GM13977 (cell line): ENCODE results near the gene EVL.

Experiments used
- DNase-seq: peaks from one replicate; pipeline ENCODE4 v3.0.0; 2012; ENCODE audit warnings: low spot score
- in situ Hi-C: fragments of 300-500 bp; cut with MboI; formaldehyde crosslinking; loops from one replicate; pipeline ENCODE4 v1.12.0; 2022; ENCODE audit warnings: low sequenced_read_pairs, low pct_unique_long_range_greater_than_20kb, mixed read lengths, inconsistent platforms; ENCODE audit not compliant: unreplicated experiment
- TF ChIP-seq, protein P1 (sequence below): IDR thresholded peaks from 2 replicates; pipeline ENCODE4 v1.5.1; 2012; ENCODE audit warnings: mild to moderate bottlenecking, control low read depth; ENCODE audit not compliant: insufficient read depth; ENCODE audit errors: extremely low read depth, missing control alignments

Gene EVL

DNA sequence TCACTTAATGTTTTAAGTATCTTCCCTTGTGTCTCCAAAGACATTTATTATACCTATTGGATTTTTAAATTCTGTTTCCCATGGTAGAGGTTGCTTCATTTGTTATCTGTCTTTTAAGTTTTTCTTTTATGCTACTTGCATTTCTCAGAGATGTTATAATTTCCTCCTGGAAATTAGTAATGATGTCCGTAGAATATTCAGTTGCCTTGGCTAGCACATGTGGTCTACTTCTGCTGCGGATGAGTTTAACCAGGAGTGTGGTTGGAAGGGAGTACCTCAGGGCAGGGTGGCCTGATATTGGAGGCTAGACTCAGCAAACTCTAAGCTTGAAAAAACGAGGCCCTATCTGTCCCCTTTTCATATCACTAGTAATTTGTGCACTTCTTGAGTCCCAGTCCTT is 8.8 kb upstream of the EVL start:
- no peak for DNase-seq
- in situ Hi-C loops = no loop called here

DNA sequence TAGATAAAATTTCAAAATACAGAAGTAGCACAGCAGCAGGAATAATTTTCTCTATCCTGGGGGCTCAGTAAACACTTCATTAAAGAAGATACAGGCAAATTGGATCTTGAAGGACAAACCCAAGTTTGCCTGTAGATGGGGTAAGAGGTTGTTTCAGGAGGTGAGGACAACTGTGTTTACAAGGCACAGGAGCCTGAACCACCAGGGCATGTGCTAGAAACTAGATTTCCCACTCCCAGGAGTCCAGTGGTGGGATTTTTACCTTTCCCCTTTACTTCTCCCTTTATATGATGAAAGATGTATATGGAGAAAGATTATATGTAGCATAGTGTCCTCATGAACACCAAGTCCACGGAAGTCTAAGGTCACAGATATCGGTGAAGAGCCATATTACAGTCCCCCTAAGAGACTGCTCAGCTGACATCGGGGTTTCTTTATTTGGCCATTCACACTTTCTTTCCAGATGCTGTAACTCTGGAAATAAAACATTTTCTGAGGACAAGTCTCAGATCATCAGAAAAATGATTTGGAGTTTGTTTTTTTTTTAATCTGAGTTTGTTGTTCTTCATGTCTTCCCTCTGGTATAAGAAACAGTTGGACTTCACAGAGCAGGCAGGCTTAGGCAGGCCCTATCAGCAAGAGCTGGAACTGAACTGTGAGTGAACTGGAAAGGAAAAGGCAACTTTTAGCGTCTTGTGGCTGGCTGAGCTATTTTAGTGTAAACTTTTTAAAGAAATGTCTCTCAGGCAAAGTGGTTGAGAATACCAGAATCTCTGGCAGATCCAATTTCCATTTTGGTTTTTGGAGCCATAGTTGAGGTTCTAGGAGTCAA is 8.0 kb upstream of the EVL start:
- TF ChIP-seq, protein P1, sequence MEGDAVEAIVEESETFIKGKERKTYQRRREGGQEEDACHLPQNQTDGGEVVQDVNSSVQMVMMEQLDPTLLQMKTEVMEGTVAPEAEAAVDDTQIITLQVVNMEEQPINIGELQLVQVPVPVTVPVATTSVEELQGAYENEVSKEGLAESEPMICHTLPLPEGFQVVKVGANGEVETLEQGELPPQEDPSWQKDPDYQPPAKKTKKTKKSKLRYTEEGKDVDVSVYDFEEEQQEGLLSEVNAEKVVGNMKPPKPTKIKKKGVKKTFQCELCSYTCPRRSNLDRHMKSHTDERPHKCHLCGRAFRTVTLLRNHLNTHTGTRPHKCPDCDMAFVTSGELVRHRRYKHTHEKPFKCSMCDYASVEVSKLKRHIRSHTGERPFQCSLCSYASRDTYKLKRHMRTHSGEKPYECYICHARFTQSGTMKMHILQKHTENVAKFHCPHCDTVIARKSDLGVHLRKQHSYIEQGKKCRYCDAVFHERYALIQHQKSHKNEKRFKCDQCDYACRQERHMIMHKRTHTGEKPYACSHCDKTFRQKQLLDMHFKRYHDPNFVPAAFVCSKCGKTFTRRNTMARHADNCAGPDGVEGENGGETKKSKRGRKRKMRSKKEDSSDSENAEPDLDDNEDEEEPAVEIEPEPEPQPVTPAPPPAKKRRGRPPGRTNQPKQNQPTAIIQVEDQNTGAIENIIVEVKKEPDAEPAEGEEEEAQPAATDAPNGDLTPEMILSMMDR = peak; percentile 62
- in situ Hi-C loops = no loop called here
- DNase-seq = peak; percentile 69

More for the DNA sequence above, 8.8 kb upstream of the EVL start:
- TF ChIP-seq, protein P1 = no peak

DNA sequence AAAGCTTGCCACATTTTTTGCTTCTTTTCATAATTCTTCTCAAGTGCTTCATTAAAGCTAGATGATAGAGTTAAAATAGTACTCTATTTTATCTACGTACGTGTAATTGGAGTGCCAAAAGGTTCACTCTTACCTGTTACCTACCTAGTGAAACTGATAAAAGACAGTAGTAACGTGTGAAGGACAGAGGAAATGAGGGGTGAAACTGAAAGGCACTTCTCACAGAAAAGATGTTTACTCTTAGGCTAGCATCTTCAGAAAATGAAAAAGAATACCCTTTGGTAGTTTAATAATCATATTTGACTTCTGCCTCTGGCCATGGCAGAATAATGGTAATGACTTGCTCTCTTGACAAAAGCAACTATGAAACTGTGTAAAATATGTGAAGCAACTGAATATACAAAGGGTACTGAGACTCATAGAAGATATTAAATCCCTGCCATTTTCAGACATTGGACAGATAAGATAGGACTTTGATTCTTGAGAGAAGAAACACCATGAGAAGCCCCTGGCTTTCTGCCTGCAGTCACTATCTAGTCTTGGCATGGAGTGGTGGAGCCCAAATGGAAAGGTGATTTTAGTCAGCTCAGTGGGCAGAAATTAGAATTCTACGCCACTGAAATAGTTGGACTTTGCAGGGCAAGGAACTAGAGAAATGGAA is 6.3 kb upstream of the EVL start:
- DNase-seq = peak; percentile 60
- TF ChIP-seq, protein P1 = no peak
- in situ Hi-C loops = no loop called here

DNA sequence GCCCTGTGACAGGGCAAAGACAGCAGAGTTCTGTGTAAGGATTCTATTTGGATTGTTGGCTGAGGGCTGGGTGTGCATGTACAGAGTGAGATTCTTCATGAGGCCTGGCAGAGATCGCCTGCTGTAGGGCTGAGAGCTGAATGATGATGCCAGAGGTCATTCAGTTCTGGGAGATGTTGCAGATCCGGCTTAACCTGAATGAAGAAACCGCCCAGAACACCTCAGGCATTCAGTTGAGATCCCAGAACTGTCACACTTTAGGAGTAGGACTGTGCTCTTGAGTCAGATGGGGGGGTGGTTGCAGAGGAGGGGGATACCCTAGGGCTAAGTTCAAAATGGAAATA is 5.8 kb upstream of the EVL start:
- DNase-seq = no peak
- TF ChIP-seq, protein P1 = no peak
- in situ Hi-C loops = no loop called here

DNA sequence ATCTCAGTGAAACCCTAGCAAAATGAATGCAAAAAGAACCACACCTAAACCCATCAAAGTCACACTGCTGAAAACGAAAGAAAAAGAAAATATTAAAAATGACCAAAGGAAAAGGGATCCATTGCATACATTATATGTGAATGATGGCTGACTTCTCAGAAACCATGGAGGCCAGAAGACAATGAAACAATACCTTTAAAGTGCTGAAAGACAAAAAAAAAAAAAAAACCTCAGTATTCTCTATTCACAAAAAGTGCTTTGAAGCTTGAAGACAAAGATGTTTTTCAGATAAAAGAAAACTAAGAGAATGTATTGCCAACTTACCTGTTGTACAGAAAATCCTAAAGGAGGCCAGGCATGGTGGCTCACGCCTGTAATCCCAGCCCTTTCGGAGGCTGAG is 4.5 kb upstream of the EVL start:
- DNase-seq = no peak
- in situ Hi-C loops = no loop called here
- TF ChIP-seq, protein P1 = no peak

DNA sequence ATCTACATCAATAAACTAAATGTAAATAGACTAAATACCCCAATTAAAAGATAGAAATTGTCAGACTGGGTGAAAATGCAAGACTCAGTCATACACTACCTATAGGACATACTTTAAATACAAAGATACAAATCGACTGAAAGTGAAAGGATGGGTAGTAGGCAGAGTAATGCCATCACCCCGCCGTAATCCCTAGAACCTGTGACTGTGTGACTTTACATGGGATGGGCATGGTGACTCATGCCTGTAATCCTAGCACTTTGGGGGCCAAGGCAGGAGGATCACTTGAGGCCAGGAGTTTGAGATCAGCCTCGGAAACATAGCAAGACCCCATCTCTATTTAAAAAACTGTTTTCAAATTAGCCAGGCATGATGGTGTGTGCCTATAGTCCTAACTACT is 2.6 kb upstream of the EVL start:
- TF ChIP-seq, protein P1 = no peak
- in situ Hi-C loops = no loop called here
- no peak for DNase-seq
